GM18858 (cell line): ENCODE results near the gene TBC1D9.
"Not testable (repeated sequence)": the region's sequence is repeated elsewhere in the genome, so short reads cannot be mapped to it uniquely, and the experiment has no call there.

Experiments used
- ATAC-seq: cut with Tn5 transposase; IDR thresholded peaks from one replicate; pipeline ENCODE4 v1.9.1; 2021; ENCODE audit not compliant: unreplicated experiment

Gene TBC1D9

DNA sequence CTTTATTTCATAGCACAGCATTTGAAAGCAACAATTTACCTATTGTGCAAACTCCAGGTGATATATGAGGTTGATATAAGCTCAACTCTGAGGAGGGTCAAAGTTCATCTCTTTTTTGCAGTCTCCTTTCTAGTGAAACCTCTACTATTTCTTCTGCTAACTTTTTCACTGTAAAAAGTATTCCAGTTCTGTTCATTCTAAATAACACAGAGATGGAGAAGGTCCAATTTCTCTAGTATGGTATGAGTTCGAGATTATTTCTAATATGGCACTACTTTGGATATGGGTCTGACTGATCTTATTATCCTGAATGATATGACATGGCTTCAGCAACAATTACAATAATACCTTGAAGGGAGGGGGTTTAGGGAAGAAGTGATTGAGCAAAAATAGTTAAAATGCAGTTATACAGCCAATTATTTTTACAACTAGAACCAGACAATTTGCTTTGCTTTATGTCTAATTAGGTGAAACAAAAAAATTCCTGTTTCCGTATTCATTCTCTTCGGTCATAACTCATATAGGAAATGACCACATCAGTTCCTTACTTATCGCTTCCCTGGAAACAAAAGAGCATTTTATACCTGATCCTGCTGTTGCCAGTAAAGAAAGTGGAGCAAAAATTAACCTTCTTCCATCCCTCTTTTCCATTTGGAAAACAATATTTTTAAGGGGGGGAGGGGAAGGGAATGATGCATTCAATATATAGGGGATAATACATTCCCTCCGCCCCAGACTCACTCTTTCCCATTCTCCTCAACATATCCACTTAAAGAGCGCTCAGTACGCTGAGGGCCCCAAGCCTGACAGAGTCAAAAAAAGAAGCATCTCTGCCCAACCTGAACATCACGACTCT lies 1.0 kb downstream of the TBC1D9 start:
- ATAC-seq, result no peak

DNA sequence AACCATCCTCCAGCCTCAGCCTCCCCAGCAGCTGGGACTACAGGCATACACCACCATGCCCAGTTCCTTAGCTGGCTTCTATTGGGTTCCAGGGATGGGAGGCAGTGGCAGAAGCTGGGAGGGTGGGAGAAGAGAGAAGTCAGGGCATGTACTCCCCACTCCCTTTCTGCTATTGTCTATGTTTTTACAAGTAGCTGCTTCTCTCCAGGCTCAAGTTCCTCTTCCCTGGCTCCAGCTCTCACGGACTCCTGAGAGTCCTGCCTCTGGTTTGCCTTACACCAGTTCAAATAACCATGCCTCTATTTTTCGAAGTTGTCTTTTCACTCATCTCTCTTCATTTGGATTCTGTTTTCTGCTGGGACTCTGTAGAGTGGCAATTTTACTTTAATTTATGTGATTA lies 2.9 kb downstream of the TBC1D9 start:
- ATAC-seq, result no peak

DNA sequence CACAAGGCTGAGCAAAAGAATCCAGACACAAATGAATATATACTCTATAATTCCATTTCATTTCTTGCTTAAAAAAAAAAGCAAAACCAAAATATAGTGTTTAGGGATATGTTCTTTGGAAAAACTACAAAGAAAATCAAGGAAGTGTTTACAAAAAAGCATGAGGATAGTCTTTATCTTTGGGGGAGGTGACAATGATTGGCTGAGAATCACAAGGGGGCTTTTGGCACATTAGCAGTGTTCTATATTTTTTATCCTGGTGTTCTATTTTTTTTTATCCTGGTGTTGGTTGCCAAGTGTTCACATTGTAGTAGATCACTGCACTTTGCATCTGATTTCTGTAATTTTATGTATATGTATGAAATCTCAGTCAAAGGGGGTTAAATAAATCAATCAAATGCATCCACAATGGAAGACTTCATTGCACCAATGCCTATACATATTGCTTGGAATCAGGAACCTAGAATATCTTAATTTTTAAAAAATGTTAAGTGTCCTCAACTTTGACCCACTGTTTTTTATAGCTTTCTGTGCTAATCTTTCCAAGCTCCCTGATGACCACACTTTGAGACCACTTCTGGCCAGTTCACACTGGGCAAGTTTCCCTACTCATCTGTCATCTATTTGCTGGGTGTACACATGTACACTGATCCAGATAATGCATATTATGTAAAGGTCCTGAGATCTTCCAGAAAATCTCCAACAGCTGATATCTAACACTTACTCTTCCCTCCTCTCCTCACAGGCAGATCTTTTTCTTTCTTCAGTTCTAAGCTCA lies 3.7 kb downstream of the TBC1D9 start:
- no peak for ATAC-seq

GRCh38 chr4:140750470-140750869 lies 5.7 kb downstream of the TBC1D9 start:
- ATAC-seq, result no peak

GRCh38 chr4:140748171-140748570 lies 8.0 kb downstream of the TBC1D9 start:
- ATAC-seq, result no peak

DNA sequence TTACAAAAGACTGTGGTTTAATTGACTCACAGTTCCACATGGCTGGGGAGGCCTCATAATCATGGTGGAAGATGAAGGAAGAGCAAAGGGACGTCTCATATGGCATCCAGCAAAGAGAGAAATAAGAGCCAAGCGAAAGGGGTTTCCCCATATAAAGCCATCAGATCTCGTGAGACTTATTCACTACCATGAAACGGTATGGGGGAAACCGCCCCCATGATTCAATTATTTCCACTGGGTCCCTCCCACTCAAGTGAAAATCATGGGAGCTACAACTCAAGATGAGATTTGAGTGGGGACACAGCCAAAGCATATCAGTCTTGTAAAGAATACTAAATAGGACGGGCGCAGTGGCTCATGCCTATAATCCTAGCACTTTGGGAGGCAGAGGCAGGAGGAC lies 9.6 kb downstream of the TBC1D9 start:
- ATAC-seq, result not testable (repeated sequence)

DNA sequence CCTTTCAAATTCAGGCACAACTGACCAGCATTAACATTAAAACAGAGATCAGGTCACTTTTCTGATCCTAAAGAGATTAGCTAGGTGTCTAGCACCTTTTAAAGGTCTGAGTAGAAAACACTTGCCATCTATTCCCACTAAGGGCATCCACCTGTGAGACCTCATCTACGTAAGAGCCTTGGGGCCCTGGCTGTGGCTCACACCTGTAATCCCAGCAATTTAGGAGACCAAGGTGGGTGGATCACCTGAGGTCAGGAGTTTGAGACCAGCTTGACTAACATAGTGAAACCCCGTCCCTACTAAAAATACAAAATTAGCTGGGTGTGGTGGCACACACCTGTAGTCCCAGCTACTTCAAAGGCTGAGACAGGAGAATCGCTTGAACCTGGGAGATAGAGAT lies 11.8 kb downstream of the TBC1D9 start:
- no peak for ATAC-seq

- ATAC-seq, result peak; percentile 61
Observed at GRCh38 chr4:140743194-140743931, 12.8 kb downstream of the TBC1D9 start.

GRCh38 chr4:140742838-140743193 lies 13.4 kb downstream of the TBC1D9 start:
- ATAC-seq, result no peak

DNA sequence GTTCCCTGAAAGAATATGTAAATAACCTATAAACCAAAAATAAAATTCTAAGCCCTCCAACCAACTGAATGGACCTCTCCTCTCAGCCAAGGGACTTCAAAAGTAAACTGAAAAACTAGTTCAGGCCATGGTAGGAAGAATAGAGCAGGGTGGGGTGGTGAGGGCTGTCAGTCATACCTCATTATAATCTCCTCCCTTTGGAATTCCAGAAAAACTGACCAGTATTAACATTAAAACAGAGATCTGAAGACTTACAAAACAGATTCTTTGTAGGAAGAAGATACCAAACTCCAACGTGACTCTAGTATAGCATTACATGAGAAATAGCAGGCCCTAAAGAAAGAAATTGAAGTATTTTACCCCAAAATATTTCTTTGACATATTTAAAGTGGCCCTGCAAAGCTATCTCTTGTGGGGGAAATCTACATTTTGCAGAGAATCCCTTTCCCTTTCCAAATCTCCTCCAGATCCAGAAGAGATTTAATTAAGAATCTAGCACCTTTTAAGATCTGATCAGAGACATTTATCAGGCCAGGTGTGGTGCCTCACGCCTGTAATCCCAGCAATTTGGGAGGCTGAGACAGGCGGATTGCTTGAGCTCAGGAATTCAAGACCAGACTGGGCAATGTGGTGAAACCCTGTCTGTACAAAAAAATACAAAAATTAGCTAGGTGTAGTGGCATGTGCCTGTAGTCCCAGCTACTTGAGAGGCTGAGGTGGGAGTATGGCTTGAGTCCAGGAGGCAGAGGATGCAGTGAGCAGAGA lies 15.1 kb downstream of the TBC1D9 start:
- no peak for ATAC-seq

- no peak for ATAC-seq
Observed at GRCh38 chr4:140740422-140740821, 15.8 kb downstream of the TBC1D9 start.

- no peak for ATAC-seq
Observed at GRCh38 chr4:140739971-140740370, 16.2 kb downstream of the TBC1D9 start.

GRCh38 chr4:140738139-140738538 lies 18.0 kb downstream of the TBC1D9 start:
- no peak for ATAC-seq

GRCh38 chr4:140736669-140737343 lies 19.4 kb downstream of the TBC1D9 start:
- ATAC-seq, result no peak

- ATAC-seq, result no peak
Observed at GRCh38 chr4:140735779-140736391, 20.3 kb downstream of the TBC1D9 start.

DNA sequence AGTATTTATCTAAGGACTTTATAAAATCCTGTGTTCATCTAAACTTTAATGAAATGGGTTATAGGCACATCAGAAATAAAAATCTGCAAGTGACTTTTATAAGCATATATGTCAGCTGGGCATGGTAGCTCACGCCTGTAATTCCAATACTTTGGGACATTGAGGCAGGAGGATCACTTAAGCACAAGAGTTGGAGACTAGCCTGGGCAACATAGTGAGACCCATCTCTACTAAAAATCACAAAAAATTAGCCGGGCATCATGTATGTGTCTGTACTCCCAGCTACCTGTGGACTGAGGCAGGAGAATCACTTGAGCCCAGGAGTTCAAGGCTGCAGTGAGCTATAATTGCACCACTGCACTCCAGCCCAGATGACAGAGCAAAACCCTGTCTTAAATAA lies 20.9 kb downstream of the TBC1D9 start:
- no peak for ATAC-seq

DNA sequence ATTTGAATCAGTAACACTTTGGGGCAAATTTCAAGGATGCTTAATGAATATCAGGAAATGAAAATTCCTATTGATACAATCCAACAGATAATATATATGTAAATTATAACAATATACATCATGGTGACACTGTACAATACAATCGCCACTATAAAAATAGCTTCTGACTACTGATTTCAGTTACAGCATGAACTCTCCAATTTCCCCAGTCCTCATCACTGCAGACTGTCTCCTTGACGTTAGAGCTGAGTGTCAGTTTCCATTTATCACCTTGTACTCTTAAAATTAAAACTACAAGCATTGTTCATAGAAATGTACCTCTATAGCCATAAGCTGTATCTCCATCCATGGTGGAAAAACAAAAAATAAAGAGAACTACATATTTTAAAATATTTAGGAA lies 23.4 kb downstream of the TBC1D9 start:
- ATAC-seq, result no peak

GRCh38 chr4:140729344-140730049 lies 26.7 kb downstream of the TBC1D9 start:
- ATAC-seq, result no peak

- peak; percentile 20 for ATAC-seq
Observed at GRCh38 chr4:140726776-140727500, 29.2 kb downstream of the TBC1D9 start.
